HG03457 (cell line): ENCODE results near the gene FOXN1.
"Not testable (repeated sequence)": the region's sequence is repeated elsewhere in the genome, so short reads cannot be mapped to it uniquely, and the experiment has no call there.

Experiments
- ATAC-seq: cut with Tn5 transposase; IDR thresholded peaks from one replicate; pipeline ENCODE4 v1.9.1; 2021; ENCODE audit warnings: moderate number of reproducible peaks; ENCODE audit not compliant: unreplicated experiment

Gene FOXN1, protein sequence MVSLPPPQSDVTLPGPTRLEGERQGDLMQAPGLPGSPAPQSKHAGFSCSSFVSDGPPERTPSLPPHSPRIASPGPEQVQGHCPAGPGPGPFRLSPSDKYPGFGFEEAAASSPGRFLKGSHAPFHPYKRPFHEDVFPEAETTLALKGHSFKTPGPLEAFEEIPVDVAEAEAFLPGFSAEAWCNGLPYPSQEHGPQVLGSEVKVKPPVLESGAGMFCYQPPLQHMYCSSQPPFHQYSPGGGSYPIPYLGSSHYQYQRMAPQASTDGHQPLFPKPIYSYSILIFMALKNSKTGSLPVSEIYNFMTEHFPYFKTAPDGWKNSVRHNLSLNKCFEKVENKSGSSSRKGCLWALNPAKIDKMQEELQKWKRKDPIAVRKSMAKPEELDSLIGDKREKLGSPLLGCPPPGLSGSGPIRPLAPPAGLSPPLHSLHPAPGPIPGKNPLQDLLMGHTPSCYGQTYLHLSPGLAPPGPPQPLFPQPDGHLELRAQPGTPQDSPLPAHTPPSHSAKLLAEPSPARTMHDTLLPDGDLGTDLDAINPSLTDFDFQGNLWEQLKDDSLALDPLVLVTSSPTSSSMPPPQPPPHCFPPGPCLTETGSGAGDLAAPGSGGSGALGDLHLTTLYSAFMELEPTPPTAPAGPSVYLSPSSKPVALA

DNA sequence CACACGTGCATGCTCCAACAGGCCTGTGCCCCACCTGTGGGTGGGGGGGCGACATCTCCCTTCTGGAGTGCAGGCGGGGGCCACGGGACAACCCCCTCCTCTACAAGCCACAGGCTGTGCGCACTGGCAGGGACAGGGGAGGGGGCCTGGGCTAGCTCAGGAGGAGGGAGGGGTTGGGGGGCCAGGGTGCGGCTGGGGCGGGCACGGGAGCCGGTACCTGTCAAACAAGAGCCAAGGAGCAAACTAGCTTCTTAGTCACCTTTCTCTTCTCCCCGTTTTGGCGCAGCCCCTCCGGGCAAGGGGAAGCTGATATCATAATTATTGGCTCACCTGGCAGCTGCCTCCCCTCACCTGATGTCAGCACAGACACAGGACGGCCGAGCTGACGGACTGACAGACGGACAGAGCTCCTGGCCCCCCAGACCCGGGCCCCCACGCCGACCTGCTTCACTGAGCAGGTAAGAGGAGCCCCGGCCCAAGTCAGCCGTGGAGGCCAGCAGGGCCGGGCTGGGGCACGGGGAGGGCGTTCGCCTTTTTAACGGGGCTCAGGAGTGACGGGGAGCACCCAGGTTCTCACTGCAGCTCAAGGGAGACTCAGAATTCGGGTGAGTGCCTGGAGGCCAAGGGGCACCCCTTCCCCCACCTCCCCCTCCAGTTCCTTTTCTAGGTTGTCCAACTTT lies at the start of gene FOXN1:
FOXN1 (plus strand) TSS at position 363 of the 680 bp plus-strand sequence. CDS start 17,622 bp downstream, outside the sequence.
- no peak for ATAC-seq

DNA sequence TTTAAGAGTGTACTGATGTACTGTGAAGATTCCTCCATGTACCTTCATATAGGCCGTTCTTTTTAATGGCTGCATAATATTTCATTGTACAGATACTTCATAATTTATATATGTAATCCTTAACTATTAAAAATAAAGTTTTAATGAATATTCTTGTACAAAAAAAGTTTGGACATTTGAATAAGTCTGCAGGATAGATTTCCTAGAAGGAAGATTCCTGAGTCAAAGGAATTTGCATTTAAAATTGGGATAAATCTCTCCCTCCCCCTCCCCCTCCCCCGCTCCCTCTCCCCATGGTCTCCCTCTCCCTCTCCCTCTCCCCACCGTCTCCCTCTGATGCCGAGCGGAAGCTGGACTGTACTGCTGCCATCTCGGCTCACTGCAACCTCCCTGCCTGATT lies 48.3 kb upstream of the FOXN1 start:
- ATAC-seq: no peak

DNA sequence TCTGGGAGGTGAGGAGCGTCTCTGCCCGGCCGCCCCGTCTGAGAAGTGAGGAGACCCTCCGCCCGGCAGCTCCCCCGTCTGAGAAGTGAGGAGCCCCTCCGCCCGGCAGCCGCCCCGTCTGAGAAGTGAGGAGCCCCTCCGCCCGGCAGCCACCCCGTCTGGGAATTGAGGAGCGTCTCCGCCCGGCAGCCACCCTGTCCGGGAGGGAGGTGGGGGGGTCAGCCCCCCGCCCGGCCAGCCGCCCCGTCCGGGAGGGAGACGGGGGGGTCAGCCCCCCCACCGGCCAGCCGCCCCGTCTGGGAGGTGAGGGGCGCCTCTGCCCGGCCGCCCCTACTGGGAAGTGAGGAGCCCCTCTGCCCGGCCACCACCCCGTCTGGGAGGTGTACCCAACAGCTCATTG lies 47.3 kb upstream of the FOXN1 start:
- ATAC-seq: not testable (repeated sequence)

DNA sequence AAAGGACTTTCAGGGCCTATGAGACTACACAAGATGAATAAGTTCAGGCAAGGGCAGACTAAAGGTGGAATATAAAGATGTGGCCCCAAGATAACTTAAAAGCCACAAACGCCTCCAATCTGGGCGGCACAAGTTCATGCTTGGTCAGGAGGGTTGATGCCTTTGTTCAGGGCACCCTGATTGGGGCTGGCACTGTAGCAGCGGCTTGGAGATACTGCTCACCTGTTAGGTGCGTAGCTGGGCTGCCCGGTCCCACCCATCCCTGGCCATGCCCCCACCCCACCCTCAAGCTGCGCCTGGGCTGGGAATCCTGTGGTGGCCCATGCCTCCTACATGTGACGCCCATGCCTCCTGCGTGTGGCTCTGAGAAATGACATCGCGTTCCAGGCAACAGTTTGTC lies 45.2 kb upstream of the FOXN1 start:
- no peak for ATAC-seq

DNA sequence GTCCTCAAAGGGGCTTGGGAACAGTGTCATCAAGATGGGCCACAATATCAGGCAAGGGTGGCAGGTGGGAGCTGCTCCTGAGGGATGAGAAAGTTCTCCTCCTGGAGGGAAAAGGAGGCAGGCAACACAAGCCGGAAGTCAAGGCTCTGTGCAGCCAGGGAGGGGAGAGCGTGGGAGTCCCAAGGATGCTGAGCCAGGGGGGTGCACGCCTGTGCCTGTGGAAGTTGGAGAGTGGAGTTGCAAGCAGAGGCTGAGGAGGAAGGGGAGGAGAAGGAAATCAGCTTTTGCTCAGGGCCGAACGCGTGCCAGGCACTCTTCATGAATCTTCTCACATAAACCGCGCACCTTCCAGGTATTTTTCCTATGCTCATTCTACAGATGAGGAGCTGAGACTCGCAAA lies 40.1 kb upstream of the FOXN1 start:
- ATAC-seq: no peak

DNA sequence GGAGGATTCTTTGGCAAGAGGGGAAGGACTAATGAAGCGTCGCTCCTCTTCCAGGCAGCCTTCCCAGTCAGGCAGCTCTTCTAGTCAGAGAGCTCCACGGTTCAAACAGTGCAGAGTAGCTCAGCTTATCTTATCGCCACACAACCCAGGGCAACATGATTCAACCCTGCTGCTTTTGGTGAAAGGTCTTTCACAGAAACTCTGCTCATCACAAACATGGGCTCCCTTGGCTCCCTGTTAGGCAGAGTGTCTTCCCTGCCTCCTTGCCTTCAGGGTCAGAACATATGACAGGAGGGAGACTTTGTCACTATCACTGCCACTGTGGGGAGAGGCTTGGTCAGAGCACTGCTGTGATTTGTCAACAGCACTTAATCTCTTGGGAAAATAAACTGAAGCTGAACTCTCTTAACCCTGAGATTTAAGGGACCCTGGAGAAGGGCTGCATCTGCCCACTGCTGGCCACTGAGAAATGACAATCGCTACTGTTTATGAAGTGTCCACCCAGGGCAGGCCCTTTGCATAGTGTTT lies 39.6 kb upstream of the FOXN1 start:
- no peak for ATAC-seq

DNA sequence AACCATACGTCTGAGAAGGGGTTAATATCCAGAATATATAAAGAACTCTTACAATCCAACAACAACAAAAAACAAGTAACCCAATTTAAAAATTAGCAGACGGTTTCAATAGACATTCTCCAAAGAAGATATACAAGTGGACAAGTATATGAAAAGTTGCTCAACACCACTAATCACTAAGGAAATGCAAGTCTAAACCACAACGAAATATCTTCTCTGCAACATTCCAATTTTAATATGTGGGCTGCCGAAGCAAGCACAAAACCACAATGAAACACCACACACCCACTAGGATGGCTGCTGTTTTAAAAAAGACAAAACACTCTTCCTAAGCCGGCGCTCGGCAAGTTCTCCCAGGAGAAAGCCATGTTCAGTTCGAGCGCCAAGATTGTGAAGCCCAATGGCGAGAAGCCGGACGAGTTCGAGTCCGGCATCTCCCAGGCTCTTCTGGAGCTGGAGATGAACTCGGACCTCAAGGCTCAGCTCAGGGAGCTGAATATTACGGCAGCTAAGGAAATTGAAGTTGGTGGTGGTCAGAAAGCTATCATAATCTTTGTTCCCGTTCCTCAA lies 38.6 kb upstream of the FOXN1 start:
- ATAC-seq: no peak

DNA sequence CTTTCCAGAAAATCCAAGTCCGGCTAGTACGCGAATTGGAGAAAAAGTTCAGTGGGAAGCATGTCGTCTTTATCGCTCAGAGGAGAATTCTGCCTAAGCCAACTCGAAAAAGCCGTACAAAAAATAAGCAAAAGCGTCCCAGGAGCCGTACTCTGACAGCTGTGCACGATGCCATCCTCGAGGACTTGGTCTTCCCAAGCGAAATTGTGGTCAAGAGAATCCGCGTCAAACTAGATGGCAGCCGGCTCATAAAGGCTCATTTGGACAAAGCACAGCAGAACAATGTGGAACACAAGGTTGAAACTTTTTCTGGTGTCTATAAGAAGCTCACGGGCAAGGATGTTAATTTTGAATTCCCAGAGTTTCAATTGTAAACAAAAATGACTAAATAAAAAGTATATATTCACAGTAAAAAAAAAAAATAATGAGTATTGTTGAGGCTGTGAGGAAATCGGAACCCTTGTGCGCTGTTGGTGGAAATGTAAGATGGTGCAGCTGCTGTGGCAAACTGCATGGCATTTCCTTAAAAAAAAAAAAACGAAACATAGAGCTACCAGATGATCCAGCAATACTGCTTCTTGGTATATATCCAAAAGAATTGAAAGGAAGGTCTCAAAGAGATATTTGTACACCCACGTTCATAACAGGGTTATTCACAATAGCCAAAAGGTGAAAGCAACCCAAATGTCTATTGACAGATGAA lies 38.0 kb upstream of the FOXN1 start:
- not testable (repeated sequence) for ATAC-seq

DNA sequence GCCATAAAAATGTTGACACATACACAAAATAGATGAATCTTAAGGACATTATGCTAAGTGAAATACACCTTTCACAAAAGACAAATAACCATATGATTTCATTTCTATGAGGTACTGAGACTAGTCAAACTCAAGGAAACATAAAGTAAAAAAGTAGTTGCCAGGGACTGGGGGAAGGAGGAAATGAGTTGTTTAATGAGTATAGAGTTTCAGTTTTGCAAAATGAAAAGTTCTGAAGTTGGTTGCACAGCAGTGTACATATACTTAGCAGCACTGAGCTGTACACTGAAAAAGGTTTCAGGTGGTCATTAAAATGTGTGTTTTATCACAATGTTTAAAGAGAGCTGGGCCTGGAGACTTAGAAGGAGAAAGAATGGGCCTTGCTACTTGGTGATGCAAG lies 37.4 kb upstream of the FOXN1 start:
- ATAC-seq: no peak

DNA sequence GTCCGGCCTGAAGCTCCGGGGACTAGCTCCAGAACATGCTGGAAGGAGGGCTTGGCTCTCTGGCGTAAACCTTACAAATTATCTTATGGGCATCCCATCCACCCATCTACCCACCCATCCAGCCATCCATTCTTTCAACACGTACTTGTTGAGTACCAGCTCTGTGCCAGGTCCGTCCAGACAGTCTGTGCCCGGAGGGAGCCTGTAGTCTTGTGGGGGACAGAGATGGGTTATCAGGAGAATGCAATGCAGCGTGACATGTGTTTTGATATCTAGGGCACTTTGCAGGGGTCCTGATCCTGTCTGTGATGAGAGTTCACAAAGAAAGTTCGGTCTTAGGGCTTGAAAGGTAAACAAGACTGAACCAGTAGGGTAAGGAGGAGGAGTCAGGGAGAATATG lies 36.8 kb upstream of the FOXN1 start:
- ATAC-seq: no peak

DNA sequence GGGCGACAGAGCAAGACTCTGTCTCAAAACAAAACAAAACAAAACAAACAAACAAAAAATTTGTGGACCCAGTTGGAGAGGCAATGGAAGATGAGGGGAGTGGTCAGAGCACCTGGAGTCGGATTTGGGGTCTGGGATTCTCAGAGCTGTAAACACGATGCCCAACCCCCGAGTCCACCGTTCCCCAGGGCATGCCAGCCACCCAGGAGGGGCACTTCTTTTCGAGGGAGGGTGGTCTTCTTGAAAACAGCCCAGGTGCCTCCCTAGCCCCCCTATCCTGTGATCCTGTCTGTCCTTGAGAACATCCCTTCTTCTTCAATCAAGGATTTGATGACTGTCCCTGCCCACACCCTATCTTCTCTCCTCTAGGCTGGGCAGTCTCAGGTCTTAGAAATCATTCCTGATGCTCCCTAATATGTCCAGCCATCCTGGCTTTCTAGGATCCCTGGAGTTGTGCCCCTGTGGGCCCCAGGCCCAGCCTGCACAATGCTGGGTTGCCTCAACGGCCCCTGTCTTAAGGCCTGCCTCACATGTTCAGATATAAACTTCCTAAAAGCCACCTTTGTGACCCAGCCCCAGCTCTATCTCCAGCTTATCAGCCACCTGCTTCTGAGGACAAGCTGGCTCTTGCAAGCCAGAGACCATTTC lies 35.8 kb upstream of the FOXN1 start:
- no peak for ATAC-seq

DNA sequence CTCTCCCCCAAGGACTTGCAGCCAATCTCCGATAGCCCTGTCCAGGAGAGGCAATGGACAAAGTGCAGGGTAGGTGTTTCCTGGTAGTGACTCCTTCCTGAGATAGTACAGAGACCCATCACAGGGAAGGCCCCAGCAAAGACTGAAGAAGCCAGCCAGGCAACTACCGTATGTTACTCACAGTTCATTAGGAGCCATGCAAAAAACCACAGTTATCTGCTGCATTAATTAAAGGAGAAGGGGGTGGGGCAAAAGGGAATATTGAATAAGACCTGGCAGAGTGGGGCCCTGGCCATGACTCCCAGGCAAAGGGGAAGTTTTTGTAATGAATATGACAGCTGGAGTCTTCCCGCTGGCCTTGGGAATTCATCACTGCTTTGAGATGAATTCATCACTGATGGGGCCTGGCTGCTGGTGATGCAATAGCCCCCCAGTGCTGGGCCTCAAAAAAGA lies 35.2 kb upstream of the FOXN1 start:
- no peak for ATAC-seq

DNA sequence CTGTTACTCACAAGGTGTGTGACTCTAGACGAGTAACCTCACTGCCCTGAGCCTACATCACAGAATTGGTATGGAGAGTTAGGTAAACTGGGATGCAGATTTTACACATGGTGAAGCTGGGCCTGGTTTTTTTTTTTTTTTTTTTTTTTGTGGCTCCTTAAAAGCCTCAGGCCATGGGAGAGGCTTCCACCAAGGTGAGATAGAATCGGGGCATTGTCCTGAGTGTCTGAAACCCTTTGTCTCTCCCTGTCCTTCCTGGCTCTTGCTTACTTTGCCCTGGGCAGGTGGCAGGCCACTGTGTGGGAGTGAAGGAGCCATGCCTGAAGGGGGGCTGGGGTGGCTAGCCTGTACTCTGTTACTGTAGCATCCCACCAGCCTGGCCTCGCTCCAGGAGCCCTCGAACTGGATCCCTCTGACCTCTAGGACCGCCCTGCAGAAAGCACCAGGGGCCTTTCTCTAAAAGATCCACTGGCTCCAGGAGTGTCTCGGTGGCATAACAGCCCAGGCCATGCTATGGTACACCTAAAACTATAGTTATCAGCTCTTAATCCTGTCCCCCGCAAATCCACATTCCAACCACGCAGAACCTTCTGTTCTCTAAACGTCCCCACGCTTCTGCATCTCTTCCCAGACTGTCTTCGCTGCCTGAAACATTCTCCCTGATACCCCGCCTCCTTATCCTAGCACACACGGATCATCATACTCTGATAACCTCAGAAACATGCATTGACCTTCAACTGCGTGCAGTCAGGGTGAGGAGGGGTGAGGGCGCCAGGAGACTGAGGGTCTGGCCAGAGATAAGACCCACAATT lies 34.4 kb upstream of the FOXN1 start:
- ATAC-seq: no peak

DNA sequence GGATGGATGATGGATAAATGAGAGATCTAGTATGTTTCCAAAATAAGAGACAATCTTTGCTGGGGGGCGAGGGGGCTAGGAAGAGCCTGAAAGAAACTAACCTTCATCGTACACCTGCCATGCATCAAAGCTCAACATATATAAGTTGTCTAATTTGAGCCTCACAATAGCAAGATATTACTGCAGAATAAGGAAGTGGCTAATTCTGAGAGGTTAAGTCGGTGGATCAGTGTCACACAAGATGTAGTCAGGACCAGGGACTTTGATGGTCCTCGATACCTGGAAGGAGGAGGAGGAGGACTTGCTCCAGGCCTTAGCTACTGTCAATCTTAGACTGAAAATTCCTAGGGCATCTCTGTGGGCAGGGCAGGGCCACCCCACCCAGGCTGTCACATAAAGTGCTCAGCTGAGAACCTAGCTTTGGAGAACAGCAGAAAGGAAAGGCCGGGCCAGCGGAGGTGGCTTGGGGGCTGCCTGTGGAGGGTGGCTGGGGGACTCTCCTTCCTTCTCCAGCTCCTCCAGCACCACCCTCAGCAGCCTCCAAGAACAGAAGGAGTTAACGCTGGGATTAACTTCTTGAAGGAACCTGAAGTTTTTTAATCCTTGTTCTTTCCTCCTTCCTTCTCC lies 33.2 kb upstream of the FOXN1 start:
- no peak for ATAC-seq

DNA sequence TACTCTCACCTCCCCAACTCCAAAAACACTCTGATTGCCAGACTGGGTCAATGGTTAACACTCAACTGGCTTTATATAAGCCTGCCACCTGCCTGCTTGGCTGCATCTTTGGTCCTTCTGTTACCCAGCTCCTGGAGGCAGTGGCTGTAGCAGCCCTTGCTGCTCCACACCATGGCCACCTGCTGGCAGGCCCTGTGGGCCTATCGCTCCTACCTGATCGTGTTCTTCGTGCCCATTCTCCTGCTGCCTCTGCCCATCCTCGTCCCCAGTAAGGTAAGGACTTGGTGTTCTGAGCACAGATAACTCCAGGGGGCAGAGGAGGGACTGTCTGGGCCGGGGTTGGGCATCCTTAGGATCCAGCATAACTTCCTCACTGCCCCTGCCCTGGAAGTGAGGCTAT lies 32.6 kb upstream of the FOXN1 start, which contains the start of gene SLC13A2:
SLC13A2 (plus strand) TSS at position 103 of the 400 bp plus-strand sequence; CDS start at position 172, 69 bp downstream.
- no peak for ATAC-seq

DNA sequence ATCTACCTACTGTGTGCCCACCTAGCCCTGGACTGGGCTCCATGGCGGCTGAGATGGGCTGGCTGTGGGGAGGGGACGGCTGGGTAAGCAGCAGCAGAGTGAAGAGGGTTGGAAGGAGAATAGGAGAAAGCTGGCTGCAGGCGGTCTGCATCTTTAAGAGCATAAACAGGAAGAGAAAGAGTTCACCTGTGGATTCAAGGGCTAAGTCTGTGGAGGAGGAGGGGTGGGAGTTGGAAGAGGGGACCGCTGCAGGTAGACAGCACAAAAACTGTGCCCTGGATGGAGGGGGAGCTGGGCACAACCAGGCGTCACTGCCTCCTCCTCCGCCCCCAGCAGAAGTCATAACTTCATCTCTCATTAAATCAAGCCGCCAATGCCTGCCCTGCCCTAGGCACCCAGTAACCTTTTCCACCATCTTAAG lies 32.0 kb upstream of the FOXN1 start:
- no peak for ATAC-seq

DNA sequence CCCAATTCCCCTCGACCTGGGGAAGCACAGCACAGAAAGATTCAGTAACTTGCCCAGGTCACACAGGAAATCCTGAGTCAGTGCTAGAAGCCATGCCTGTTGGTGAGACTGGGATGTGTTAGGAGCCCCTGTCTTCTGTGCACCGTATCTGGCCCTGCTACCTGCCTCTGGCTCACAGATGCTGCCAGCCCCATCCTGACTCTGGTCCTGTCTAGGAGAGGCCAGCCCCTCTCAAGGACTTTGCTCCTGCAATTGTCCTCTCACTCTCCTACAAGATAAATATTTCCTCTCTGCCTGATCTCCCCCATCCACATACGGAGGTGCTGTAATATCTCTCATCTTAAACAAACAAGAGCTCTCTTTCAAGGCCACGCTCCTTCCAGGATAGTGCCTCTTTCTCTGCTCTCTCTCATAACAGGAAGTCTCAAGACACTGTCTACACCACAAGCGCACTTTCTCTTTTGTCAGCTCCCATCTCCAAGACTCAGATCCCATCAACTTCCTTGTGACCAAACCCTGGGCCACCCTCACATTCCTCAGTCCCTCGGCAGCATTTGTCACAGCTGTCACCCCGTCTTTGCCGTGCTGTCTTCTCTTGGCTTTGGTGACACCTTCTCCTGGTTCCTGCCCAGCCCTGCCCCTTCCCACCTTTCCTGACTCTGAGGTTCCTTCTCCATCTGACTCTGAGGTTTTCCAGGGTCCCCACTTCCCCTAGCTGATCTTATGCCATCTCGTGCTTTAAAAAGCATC lies 30.8 kb upstream of the FOXN1 start:
- ATAC-seq: no peak
